ENCODE results near the gene RTL1. TPM values are rescaled to one million over a fixed set of nuclear protein-coding genes. Genes with fewer than 3 reads are reported as not detected.

Gene RTL1
- total and polyA plus RNA-seq, 2 of the 8 experiments (the other 6 are each of a cell fraction or from before 2014, with no cell fraction given), result not detected

DNA sequence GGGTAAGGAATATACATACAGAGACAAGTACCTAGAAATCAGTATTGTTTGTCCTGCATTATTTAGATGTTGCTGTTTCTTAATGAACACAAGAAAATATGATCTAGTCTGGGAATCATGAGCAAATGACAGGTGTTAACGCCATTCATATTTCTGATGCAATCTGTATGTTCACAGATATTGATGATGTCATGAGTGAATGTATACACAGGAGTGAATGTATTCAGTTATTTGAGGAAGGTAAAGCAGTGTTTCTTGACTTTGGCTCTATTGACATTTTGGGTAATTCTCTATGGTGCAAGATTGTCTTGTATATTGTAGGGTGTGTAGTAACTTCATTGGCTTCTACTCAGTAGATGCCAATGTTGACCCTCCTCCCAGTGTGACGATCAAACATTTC is 26.7 kb upstream of the RTL1 start:
- no peak overlapping the region for H2AK5ac ChIP-seq (ENCODE audit: low read depth, low read length)
- ChIA-PET POLR2A (ENCODE audit: partially characterized antibody) (no interaction called here), CTCF (ENCODE audit: partially characterized antibody) (no interaction called here)
- DNase-seq (ENCODE audit: low read depth in 1 of 2, low spot score in 2 of 2) (no peak), FAIRE-seq (no peak)
- H3K79me1 ChIP-seq (ENCODE audit: low read depth, low read length), result no peaks in the 10 kb centered on the region
- no peak overlapping the region for H2BK120ac ChIP-seq (replicated peaks; ENCODE audit: low read depth, low read length)
- no peak overlapping the region for H4K91ac ChIP-seq (replicated peaks; ENCODE audit: insufficient read length, low read length)
- no peaks in the 10 kb centered on the region for H3K9me3 ChIP-seq (ENCODE audit: insufficient read depth in 2 of 2, low read depth in 1 of 2, low read length in 1 of 2)
- no peak overlapping the region for H3K23ac ChIP-seq (ENCODE audit: insufficient read length)
- no peak overlapping the region for H2AFZ ChIP-seq (ENCODE audit: low read length)
- no peak overlapping the region for H3K4me3 ChIP-seq (ENCODE audit: extremely low read depth in 1 of 4, insufficient read depth in 2 of 4, low read depth in 3 of 4, low read length in 4 of 4)
- no peak overlapping the region for H2BK12ac ChIP-seq (ENCODE audit: low read depth, low read length)
- H3K14ac ChIP-seq (ENCODE audit: insufficient read length), result no peak overlapping the region
- H3K18ac ChIP-seq (ENCODE audit: extremely low read depth, low read length), result no peak overlapping the region
- H2BK15ac ChIP-seq (ENCODE audit: low read length), result no peak overlapping the region
- TF ChIP-seq BRCA1 (IDR thresholded peaks at IDR 0.05; ENCODE audit: low read depth, low read length) (no peak), SIN3A (conservative IDR thresholded peaks at IDR 0.05 in 1 of 2, IDR thresholded peaks at IDR 0.05 in 1 of 2; ENCODE audit: low read depth in 1 of 2, low read length in 2 of 2) (no peak), FOSL1 (IDR thresholded peaks at IDR 0.05; ENCODE audit: insufficient read depth, low read depth, low read length) (no peak), E2F6 (IDR thresholded peaks at IDR 0.05) (no peak), SIRT6 (IDR thresholded peaks at IDR 0.05; ENCODE audit: low read length) (no peak), CTBP2 (IDR thresholded peaks at IDR 0.05; ENCODE audit: borderline replicate concordance, insufficient read depth, insufficient read length, low read length) (no peak), RFX5 (IDR thresholded peaks at IDR 0.05; ENCODE audit: borderline replicate concordance, low read depth, low read length) (no peak), CHD2 (IDR thresholded peaks at IDR 0.05; ENCODE audit: low read length) (no peak)
- H3K36me3 ChIP-seq (ENCODE audit: control insufficient read depth in 2 of 4, insufficient read depth in 4 of 4, low read length in 3 of 4), result no peaks in the 10 kb centered on the region
- no peak overlapping the region for H2BK20ac ChIP-seq (ENCODE audit: low read length)
- H3K79me2 ChIP-seq (ENCODE audit: control insufficient read depth in 1 of 2, insufficient read depth in 2 of 2, low read length in 2 of 2), result no peaks in the 10 kb centered on the region
- H3K9ac ChIP-seq (replicated peaks in 1 of 4; ENCODE audit: extremely low read depth in 1 of 4, low read depth in 3 of 4, low read length in 3 of 4), result no peak overlapping the region
- no peak overlapping the region for H4K8ac ChIP-seq (ENCODE audit: extremely low read depth, insufficient read depth, low read length)
- H3K27me3 ChIP-seq (replicated peaks in 1 of 4; ENCODE audit: control insufficient read depth in 3 of 4, extremely low read depth in 1 of 4, insufficient read depth in 3 of 4, low read length in 3 of 4), result no peaks in the 10 kb centered on the region
- no peaks in the 10 kb centered on the region for H3K4me1 ChIP-seq (replicated peaks in 1 of 4; ENCODE audit: control insufficient read depth in 3 of 4, insufficient read depth in 4 of 4, low read length in 3 of 4)
- no peaks in the 10 kb centered on the region; the same call in 1 of the 2 replicates for H3K23me2 ChIP-seq (ENCODE audit: low read depth, low read length)
- 87% methylated on average over 2 of the region's 2 CpGs; no CpG with 5 or more reads in 1 of the 2 experiments for WGBS, 2 experiments (ENCODE audit: extremely low coverage in 1 of 2, insufficient coverage in 1 of 2, insufficient read length in 1 of 2, insufficient replicate concordance in 2 of 2, low coverage in 1 of 2, low lambda C conversion rate in 2 of 2, missing lambda C conversion rate in 1 of 2)
- H3K4ac ChIP-seq (replicated peaks; ENCODE audit: insufficient read length, low read depth, low read length), result no peak overlapping the region
- no peak overlapping the region for H3K4me2 ChIP-seq (ENCODE audit: insufficient read depth in 1 of 2, low read depth in 2 of 2, low read length in 2 of 2)
- no peak overlapping the region for H3K27ac ChIP-seq (ENCODE audit: low read depth, low read length)
- no peak overlapping the region for H2BK5ac ChIP-seq (ENCODE audit: low read depth, low read length)
- H3K56ac ChIP-seq (replicated peaks; ENCODE audit: insufficient read length, low read depth, low read length), result no peak overlapping the region
- no peaks in the 10 kb centered on the region for H4K20me1 ChIP-seq (replicated peaks in 1 of 2; ENCODE audit: control insufficient read depth in 1 of 2, insufficient read depth in 2 of 2, low read length in 2 of 2)
- no peak overlapping the region for H4K5ac ChIP-seq (ENCODE audit: insufficient read length, low read depth, low read length)

Measured in H1 (cell line).